NCI-H1105 (cell line): ENCODE data around the gene DCP2.

Experiments
- DNase-seq: peaks from one replicate; lab custom pipeline; 2025; lab: John Stamatoyannopoulos, UW

DCP2 gene

GRCh38 chr5:113044776-113045465 lies 68.3 kb downstream of the DCP2 start:
- DNase-seq = no peak

- no peak for DNase-seq
Measured at GRCh38 chr5:113047234-113047633, 70.6 kb downstream of the DCP2 start.

- DNase-seq = no peak
Measured at GRCh38 chr5:113047733-113048652, 71.4 kb downstream of the DCP2 start.

GRCh38 chr5:113048931-113049330 lies 72.3 kb downstream of the DCP2 start:
- DNase-seq = no peak

GRCh38 chr5:113050721-113051382 lies 74.3 kb downstream of the DCP2 start:
- no peak for DNase-seq

GRCh38 chr5:113052041-113052795 lies 75.6 kb downstream of the DCP2 start:
- no peak for DNase-seq

GRCh38 chr5:113053511-113053995 lies 77.0 kb downstream of the DCP2 start:
- no peak for DNase-seq

- DNase-seq = no peak
Measured at GRCh38 chr5:113054899-113055298, 78.3 kb downstream of the DCP2 start.

GRCh38 chr5:113056988-113057387 lies 80.4 kb downstream of the DCP2 start:
- no peak for DNase-seq

GRCh38 chr5:113057557-113057984 lies 81.0 kb downstream of the DCP2 start:
- DNase-seq = no peak

GRCh38 chr5:113058269-113058668 lies 81.7 kb downstream of the DCP2 start:
- no peak for DNase-seq

- DNase-seq = no peak
Measured at GRCh38 chr5:113058706-113059226, 82.2 kb downstream of the DCP2 start.

- DNase-seq = no peak
Measured at GRCh38 chr5:113059232-113060040, 82.8 kb downstream of the DCP2 start.

- no peak for DNase-seq
Measured at GRCh38 chr5:113060408-113061025, 83.9 kb downstream of the DCP2 start.

GRCh38 chr5:113061846-113062780 lies 85.5 kb downstream of the DCP2 start:
- DNase-seq = no peak

GRCh38 chr5:113062869-113063508 lies 86.4 kb downstream of the DCP2 start:
- no peak for DNase-seq

GRCh38 chr5:113063927-113064326 lies 87.3 kb downstream of the DCP2 start:
- DNase-seq = no peak

- DNase-seq = no peak
Measured at GRCh38 chr5:113064806-113065205, 88.2 kb downstream of the DCP2 start.

- DNase-seq = no peak
Measured at GRCh38 chr5:113065626-113066025, 89.0 kb downstream of the DCP2 start.
